ENCODE results near the gene CHRDL1.
"Not testable (repeated sequence)": the region's sequence is repeated elsewhere in the genome, so short reads cannot be mapped to it uniquely, and the experiment has no call there.

CHRDL1 gene

DNA sequence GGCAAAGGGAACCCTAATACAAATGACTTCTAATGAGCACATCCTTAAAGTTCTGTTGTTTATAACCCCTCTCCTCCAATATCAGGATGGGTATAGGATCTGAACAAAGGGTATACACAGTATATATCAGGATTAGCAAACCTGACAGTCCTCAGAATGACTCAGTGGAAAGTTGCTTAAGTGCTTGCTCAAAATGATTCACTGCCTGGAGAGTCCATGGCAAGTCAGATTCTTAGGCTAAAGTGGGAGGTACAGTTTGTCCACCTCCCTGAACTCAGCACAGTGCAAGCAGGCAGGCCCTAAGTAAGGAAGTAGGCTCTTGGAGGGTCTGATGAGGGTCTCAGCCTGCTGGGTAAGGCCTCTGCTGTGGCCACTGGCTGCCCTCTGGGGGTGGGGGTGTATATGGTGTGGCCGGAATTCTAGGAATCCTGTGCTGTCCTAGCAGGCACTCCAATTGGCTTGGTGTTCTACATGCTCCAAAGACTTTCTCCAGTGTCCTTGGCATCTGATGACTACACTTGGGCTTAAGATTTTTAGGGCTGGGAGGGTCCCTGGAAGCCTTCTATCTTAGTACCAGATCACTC, 54.3 kb downstream of the CHRDL1 start:
- peak; percentile 71 for DNase-seq

DNA sequence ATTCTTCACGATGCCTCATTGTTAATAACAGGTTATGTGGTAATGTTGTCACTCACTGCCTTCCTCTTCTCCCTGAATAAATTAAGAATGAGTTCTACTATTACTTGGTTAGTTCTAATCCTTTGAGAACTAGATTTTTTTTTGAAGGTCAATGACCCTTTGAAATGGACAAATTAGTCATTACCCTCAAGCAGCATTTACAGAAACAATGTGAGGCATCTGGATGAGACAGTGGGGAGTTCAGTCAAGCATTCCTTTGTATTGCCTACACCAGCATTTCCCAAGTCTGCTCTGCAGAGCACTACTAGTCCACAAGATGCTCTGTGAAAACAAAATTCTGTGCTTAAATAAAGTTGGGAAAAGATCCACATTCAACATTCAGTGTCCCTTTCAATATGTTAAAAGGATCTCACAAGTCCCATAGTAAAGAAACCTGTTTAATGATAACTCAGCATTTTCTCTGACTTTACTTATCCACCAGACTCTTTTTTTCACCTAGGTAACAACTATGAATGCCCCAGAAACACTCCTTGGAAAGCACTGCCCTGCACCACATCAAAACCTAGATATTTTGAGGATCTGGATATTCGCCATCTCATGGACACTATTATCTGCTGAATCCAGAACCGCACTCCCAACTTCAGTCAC, 60.6 kb downstream of the CHRDL1 start:
- DNase-seq = peak; percentile 74

DNA sequence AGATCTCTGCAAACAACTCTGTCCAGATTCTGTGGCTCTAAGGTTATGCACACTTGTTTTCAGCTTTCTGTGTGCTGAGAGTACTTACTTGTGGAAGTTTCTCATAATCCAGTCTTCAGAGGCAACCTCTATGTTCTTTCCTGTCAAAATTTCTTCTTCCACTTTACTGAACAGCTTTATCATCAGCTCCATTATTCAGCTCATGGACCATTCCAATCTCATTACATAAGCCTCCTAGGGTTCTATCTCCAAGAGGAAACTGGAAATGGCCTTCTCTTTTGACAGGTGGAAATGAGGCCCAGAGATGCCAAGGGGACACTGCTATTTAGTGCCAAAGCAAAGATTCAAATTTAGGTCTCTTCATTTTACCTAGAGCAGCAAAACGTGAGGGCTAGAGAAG, 61.3 kb downstream of the CHRDL1 start:
- DNase-seq = peak; percentile 49

DNA sequence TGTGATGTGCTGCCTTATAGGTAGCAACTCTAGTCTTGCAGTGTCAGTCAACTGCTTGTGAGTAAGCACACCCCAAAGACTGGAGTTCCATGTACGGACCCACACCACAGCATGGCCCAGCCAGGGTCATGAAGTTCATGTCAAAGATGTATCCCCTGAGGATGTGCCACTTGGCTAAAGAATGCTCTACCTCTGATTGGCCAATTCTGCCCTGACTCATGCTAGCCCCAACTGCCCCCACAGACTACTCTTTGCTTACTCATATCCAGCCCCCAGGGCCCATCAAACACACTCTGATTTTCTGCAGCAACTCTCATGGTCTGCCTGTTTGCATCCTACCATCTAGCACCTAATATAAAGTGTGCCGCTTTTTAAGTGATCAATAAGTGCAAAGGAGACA, 62.5 kb downstream of the CHRDL1 start:
- DNase-seq = peak; percentile 48

DNA sequence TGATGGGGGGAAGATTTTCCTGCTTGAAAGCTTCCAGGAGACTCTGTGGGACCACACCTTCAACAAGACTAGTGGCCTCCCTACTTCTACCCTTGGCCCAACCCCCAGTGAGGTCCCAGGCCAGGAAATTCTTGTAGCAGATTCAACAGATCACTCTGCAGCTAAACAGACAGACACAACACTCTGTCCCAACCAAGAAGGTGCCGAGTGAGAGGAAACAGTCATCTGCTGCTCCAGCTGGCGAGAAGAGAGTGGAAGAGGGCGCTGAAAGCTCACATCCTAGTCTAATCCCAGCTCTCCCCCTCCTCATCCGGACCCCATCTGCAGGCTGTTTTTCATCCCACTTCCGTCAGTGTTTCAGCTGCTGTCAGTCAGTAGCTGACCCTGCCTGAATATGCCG, 63.4 kb downstream of the CHRDL1 start:
- DNase-seq = no peak

DNA sequence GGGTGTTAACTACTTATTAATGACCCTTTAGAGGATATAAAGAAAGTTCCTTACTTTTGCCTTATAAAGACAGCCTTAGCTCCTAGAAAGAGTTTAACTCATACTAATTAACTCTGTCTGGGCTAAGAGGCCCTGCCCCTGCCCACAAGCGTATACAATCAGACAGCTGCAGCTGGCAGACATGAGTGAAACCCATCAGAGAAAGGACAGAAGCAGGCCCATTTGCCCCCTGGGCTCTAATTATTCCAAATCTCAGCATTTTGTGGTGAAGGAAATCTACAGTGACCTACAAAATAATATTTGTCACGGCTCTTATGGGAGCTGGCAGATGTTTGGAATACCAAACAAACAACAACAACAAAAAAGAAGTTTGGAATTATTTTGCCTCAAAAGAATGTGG, 71.8 kb downstream of the CHRDL1 start:
- DNase-seq = no peak

DNA sequence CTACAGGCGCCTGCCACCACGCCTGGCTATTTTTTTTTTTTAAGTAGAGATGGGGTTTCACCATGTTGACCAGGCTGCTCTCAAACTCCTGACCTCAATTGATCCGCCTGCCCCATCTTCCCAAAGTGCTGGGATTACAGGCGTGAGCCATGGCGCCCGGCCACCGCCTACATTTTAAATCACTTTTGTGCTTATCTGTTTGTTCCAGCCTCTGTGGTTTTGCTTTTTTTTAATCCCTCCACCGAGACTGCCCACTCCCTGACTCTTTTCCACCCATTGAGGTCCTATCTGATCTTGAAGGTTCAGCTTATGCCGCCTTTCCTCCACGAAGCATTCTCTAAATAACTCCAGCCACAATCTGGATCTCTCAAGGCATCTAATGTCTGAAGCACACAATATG, 73.5 kb downstream of the CHRDL1 start:
- DNase-seq = no peak

DNA sequence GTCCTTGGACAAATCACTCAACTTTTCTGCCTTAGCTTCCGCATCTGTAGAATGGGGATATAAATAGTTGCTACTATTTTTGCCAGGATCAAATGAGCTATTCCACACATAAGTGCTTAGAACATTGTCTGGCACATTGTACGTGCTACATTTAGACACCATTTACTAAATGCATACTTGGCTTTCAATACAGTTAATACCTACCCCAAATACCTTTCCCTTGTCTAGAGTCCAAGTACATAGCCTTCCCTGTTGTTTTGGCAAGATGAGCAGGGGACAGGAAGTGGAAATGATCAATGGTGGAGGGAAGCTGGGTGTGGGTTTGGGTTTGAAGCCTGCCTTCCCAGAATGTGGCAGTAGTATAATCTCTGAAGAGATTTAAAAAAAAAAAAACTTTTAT, 82.0 kb downstream of the CHRDL1 start:
- no peak for DNase-seq

DNA sequence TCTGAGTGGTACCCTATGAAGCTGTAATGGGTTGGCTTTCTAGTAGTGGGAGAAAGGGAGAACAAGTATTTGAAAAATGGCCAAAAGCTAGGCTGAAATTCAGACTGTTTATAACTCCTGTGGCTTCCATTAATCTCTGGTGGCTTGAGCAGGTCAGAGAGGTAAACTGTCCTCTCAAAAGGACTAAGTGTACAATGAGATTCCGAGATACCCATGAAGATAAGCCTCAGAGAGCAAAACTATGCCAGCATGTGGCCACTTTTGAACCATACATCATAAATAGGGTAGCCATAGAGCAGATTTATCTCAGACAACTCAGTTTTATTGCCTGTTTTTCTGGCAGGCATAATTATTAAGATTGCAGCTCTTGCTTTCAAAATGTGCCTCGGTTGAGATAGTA, 89.2 kb downstream of the CHRDL1 start:
- no peak for DNase-seq

DNA sequence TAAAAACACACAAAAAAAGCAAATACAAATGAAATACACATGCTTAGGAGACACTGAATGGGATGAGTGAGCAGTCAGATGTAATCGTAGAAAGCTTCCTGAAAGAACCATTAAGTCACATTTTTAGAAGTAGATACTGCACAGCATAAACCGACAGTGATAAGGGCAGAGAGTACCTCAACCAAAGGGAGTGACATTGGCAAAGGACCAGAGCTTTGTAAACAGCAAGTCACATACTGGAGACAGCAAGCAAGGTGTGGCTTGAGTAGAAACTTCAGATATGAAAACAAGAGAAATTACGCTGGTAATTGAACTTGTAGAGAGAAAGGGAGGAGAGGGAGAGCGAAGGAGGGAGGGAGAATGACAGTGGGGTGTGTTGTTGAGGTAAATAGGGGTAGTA, 92.0 kb downstream of the CHRDL1 start:
- no peak for DNase-seq

DNA sequence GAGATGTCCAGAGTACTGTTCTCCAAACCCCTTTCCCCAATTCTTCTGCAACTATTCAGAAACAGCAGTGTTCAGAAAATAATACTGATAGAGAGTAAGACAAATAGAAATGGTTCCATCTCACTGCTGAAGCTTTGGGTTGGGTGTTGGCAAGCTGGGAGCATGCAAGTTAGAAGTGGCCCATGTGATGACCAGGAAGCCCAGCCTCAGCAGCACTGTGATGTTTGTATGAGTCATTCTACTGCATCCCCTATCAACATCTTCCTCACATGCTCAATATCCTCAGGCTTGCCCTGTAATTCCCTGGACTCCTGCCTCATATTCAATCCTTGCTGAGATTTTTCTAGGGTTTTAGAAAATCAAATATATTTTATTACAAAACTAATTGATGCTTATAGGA, 96.5 kb downstream of the CHRDL1 start:
- no peak for DNase-seq

DNA sequence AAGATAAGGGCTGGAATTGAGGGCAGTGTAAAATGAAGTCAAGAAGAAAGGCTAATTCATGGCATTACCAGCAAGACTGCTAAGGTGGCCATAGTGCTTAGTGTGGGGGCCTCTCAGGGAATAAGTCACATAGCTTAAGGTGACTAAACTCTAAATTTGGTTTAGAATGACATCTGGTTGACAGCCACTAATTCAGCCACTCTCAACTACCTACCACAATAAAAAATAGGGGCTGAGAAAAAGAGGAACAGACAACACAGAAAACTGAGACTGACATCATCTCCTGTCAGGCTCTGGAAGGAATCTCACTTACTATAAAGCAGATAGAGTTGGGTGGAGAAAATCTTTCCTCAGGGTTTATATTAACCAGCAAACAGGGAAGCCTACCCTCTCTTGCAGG, 96.9 kb downstream of the CHRDL1 start:
- no peak for DNase-seq

DNA sequence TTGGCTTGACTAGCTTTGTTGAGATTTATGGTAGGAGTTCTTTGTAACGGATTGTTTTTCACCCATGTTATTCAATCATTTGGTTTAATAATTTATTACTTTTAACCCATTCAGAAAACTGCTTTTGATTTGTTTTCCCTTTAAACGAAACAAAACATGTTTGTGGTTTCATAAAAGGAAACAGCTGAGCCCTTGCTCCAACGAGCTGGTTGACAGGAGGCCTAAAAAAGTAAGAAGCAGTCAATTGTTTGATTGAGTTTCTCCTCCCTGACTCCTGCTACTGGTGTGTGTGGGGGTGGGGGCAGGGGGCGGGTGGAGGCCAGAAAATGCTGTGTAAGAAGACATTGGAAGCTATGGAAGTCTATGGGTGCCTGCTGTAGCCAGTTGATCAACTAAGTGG, 102.8 kb downstream of the CHRDL1 start:
- DNase-seq = no peak

DNA sequence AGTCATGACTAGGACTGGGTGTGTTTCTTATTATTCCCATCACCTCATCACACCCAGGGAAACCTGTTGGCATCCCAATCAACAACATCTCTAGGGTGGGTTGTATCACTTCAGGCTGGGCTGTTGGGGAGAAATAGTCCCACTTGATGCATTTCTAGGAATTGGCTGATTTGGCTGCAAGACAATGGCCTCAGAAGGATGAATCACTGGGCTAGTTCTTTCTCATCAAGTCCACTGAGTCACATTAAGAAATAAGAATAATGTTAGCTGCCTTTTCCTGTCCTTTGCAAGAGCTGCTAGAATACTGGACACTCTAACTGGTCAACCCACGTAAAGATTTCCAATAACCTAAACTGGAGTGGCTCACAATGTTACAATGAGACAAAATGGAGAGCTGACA, 104.2 kb downstream of the CHRDL1 start:
- no peak for DNase-seq

DNA sequence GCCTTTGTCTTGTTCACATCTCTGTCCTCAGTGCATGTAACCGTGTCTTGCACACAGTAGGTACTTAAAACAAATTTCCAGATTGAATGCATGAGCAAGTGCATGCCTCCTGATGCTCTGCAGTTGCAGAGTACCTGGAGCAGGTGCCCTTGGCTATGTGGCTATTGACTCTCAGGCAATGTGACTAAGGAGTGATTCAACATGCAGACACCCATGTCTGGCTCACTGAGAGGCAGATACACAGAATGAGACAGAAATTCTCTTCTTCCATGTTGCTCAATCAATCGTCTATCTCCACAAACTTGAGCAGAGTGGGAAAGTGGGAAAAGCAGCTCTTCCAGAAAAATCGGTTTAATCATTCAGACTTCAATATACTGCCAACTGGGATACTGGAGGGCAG, 111.0 kb downstream of the CHRDL1 start:
- no peak for DNase-seq

DNA sequence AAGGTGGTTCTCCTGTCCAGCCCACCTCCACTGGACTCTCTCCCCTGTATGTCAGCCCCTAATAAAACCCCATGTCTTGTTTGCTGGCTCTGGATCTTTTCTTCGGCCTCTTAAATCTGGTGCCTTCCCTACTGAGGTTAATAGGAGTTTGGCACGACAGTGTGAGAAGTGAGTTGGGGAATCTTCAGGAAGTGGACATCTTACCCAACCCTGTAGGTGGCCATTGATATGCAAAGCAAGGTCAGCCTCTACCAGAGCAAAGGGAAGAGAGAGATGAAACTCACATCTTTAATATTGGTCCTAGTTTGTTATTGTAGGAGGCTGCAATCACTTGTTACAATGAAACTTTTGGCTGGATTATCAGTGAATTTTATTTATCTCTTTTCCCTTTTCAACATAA, 111.7 kb downstream of the CHRDL1 start:
- no peak for DNase-seq

DNA sequence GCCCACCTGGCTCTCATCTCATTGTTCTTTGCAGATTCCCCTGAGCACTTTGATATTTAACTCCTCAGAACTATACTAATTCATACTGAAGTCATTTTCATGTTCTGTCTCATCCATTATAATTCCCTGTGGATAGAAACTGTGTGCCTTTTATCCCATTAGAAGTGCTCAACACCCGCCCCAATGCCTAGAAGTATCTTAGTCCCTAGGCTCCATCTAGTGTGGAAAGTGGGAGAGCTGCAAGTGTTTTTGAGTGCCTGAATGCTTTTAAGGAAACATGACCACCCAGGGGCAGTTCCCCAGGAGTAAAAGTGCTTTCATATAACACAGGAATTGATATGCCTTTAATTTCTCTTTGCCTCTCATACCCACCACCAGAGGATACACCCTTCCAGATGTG, 117.0 kb downstream of the CHRDL1 start:
- DNase-seq = no peak

DNA sequence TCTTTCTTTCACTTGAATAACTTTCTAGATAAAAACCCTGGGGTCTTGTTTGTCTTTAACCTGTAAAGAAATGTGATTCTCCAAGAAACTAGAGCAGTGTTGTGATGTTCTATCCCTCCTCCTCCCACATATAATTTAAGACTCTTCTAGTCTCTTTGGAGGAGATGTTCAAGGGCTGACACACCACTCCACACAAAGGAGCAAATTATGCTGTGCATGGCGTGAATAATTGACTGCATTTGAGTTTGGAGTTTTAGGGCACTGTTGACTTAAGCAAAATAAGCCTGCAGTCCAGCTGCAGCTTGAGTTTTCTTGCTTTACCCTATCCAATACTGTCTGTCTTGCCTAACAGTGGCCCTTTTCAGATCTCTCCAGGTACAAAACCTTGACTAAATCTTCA, 119.7 kb downstream of the CHRDL1 start:
- DNase-seq = no peak

DNA sequence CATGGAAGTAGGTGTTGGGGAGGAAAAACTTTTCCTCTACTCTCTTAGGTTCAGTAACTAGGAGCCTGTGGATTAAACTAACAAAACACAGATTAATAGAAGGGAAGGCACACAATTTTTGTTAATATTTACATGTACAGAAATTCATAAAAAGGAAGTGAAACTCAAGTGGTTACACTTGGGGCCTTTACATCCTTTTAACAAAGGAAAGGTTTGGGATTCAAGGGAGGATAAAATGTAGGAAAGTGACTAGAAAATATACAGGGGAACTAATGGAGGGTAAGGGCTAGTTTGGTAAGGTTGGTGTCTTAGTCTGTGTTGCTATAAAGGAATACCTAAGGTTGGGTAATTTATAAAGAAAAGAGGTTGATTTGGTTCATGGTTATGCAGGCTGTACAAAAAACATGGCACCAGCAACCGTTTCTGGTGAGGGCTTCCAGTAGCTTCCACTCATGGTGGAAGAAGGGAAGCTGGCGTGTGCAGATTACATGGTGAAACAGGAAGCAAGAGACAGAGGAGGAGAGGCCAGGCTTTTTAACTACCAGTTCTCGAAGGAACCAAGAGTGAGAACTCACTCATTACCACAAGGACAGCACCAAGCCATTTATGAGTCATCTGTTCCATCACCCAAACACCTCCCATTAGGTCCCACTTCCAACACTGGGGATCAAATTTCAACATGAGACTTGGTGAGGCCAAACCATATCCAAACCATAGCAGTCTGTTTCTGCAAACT, 124.4 kb downstream of the CHRDL1 start:
- no peak for DNase-seq

DNA sequence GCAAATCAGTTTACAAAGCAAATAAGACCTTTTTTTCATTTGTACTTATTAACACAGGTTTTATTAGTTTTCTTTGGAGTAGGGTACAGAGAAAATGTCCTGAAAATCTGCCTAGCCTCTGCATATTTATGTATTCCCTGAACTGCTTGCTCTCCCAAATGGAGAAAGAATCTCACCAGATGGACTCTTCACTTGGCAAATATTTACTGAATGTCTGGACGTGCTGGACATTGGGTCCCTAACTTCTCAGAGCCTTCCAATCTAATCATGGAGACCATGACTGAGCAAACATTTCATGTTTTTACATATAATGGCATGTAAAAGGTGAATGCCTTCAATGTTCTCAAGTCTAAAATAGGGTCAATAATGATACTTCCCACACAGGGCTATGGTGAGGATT, 126.0 kb downstream of the CHRDL1 start:
- DNase-seq = no peak

DNA sequence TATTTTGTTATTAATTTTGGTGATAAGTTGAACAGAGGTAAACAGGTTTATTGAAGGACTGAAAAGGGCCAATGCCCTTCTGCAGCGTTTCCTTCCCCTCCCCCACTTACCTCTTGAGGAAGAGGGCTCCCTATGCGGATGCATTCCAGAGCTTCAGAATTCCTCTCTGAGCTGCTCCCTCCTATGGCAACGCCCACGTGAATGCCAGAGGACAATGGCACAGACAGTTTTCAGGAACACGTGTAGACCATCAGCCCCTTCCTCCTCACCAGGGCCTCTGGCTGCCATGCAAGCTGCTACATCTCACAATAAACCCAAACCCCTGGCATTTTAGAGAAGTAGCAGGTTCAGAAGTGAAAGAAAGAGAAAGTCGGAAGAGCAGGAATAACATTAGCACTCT, 127.9 kb downstream of the CHRDL1 start:
- DNase-seq = no peak

DNA sequence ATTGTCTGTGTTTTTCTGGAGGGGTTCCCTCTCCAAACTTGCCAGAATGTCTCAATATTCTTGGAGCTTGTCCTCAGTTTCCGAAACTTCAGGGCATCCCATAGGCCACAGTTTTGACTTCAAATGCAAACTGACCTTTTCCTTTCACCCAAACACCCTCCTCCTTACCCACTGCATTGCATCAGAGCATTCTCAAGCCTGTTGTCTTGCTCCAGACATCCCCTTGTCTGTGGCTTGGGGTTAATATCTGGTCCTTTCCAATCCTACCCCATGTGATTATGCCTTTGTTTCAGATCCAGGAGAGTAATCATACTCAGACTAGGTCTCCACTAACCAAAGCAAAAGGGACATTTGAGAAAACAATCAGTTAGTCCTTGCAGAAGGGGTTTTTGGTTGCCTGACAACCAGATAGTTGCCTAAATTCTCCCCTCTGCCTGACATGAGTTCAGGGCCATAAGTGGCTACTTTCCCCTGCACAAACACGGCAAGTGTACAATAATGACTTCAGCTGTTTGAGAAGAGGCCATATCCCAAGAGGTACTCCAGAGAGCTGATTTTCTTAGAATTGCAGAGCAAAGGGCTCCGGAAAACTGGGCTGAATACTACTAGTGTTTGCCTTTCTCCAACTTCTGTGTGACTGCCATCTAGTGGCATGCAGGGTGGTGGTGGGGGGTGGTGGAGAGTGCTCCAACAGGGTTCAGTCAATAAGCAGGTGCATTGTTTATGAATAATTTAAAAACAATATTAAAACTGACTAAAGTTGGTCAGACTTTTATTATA, 130.2 kb downstream of the CHRDL1 start:
- peak; percentile 1 for DNase-seq

DNA sequence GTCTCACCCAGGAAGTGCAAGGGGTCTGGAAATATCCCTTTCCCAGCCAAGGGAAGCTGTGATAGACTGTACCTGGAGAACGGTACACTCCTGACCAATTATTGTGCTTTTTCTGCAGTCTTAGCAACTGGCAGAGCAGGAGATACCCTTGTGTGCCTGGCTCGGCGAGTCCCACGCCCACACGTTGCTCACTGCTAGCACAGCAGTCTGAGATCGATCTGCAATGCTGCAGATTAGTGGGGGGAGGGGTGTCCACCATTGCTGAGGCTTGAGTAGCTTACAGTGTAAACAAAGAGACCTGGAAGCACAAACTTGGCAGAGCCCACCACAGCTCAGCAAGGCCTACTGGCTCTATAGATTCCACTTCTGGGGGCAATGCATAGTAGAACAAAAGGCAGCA, 138.5 kb downstream of the CHRDL1 start:
- no peak for DNase-seq

DNA sequence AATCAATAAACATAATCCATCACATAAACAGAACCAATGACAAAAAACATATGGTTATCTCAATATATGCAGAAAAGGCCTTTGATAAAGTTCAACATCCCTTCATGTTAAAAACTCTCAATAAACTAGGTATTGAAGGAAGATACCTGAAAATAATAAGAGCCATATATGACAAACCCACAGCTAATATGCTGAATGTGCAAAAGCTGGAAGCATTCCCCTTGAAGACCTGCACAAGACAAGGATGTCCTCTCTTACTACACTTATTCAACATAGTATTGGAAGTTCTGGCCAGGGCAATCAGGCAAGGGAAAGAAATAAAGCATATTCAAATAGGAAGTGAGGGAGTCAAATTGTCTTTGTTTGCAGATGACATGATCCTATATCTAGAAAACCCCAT, 141.3 kb downstream of the CHRDL1 start:
- DNase-seq = not testable (repeated sequence)

Measured in NCI-H226 (cell line).